NB4 (cell line): ENCODE results near the gene SLC7A10.
A peak's percentile ranks its signal among the peaks of the same experiment; 100 is the strongest.

Experiments
- DNase-seq: peaks from one replicate; pipeline ENCODE4 v3.0.0; 2010; ENCODE audit warnings: low read depth
- H3K4me3 ChIP-seq: one replicate; pipeline ENCODE4 v1.5.1; 2011; ENCODE audit warnings: mild to moderate bottlenecking, low read depth, low read length, moderate library complexity
- CTCF ChIP-seq: IDR thresholded peaks from one replicate; pipeline ENCODE4 v1.5.1; 2012; ENCODE audit warnings: low read depth, low read length
- MAX ChIP-seq: IDR thresholded peaks from 2 replicates; pipeline ENCODE4 v1.6.1; 2011; ENCODE audit warnings: low read depth, low read length
- MYC ChIP-seq: IDR thresholded peaks from 2 replicates; pipeline ENCODE4 v1.6.1; 2011; ENCODE audit warnings: low read depth, low read length
- POLR2A ChIP-seq: IDR thresholded peaks from 2 replicates; pipeline ENCODE4 v1.6.1; 2011; ENCODE audit warnings: mild to moderate bottlenecking; ENCODE audit not compliant: insufficient read length; ENCODE audit errors: extremely low read depth

SLC7A10 gene

GRCh38 chr19:33270769-33271168 is 45.1 kb upstream of the SLC7A10 start:
- no peak for DNase-seq
- TF ChIP-seq CTCF (no peak), POLR2A (no peak), MYC (no peak)
- no peak overlapping the region for H3K4me3 ChIP-seq

- no peak for TF ChIP-seq POLR2A
- no peak for TF ChIP-seq MYC
- no peak for TF ChIP-seq MAX
- no peak for TF ChIP-seq CTCF
- no peak overlapping the region for H3K4me3 ChIP-seq
- DNase-seq, result no peak
These were observed 43.4 kb upstream of the SLC7A10 start for GRCh38 chr19:33269016-33269415.

GRCh38 chr19:33268162-33268991 is 42.7 kb upstream of the SLC7A10 start:
- H3K4me3 ChIP-seq, result no peak overlapping the region
- peak; percentile 27; the same call in 1 of the 2 replicates for TF ChIP-seq MAX
- TF ChIP-seq POLR2A, result no peak
- TF ChIP-seq MYC, result no peak
- DNase-seq, result peak; percentile 70

- H3K4me3 ChIP-seq, result peak overlapping the region; percentile 11
- DNase-seq, result peak; percentile 83
- TF ChIP-seq MYC (peak; percentile 88), POLR2A (no peak), CTCF (no peak), MAX (peak; percentile 89)
These were observed 42.1 kb upstream of the SLC7A10 start for GRCh38 chr19:33267706-33268105.

GRCh38 chr19:33266974-33267484 is 41.4 kb upstream of the SLC7A10 start:
- TF ChIP-seq MAX (0 out of 2 replicates have a peak, but pooled peaks have one; percentile 38), POLR2A (no peak), MYC (peak; percentile 71)
- DNase-seq, result peak; percentile 91

GRCh38 chr19:33264881-33265445 is 39.3 kb upstream of the SLC7A10 start:
- TF ChIP-seq CTCF (no peak), POLR2A (no peak), MAX (no peak), MYC (no peak)
- DNase-seq, result peak; percentile 29
- no peak overlapping the region for H3K4me3 ChIP-seq

More at GRCh38 chr19:33266974-33267484, 41.4 kb upstream of the SLC7A10 start:
- peak overlapping the region; percentile 43 for H3K4me3 ChIP-seq
